Erythroblast (primary cell): ENCODE measurements around the gene KCNG4.

Experiments
- DNase-seq, 2 experiments: peaks; one replicate each; lab custom pipeline; 2025; lab: John Stamatoyannopoulos, UW
- GATA1 ChIP-seq: IDR thresholded peaks from 2 replicates; pipeline ENCODE4 v1.6.1; 2011; ENCODE audit warnings: low read depth, mild to moderate bottlenecking, control low read depth, low read length, moderate library complexity
- POLR2A ChIP-seq: IDR thresholded peaks from 2 replicates; pipeline ENCODE4 v1.6.1; 2011; ENCODE audit warnings: mild to moderate bottlenecking, low read length

KCNG4 gene

GRCh38 chr16:84197466-84198128, 42.2 kb downstream of the KCNG4 start:
- DNase-seq, result no peak
- TF ChIP-seq POLR2A (no peak), GATA1 (no peak)

GRCh38 chr16:84196727-84197394, 43.0 kb downstream of the KCNG4 start:
- TF ChIP-seq GATA1, result no peak
- no peak for TF ChIP-seq POLR2A
- DNase-seq, result no peak

- no peak for DNase-seq
- TF ChIP-seq GATA1, result no peak
- no peak for TF ChIP-seq POLR2A
These were observed 43.7 kb downstream of the KCNG4 start for GRCh38 chr16:84196101-84196500.

GRCh38 chr16:84195201-84196093, 44.4 kb downstream of the KCNG4 start:
- no peak for DNase-seq
- no peak for TF ChIP-seq POLR2A
- TF ChIP-seq GATA1, result no peak

- no peak for DNase-seq
- no peak for TF ChIP-seq POLR2A
These were observed 45.2 kb downstream of the KCNG4 start for GRCh38 chr16:84194470-84195200.

GRCh38 chr16:84194018-84194417, 45.8 kb downstream of the KCNG4 start:
- no peak for DNase-seq

GRCh38 chr16:84193480-84193879, 46.3 kb downstream of the KCNG4 start:
- no peak for TF ChIP-seq POLR2A
- no peak for TF ChIP-seq GATA1
- DNase-seq, result no peak

More at GRCh38 chr16:84194018-84194417, 45.8 kb downstream of the KCNG4 start:
- TF ChIP-seq GATA1 (no peak), POLR2A (no peak)

- DNase-seq, result no peak
- TF ChIP-seq POLR2A (no peak), GATA1 (no peak)
These were observed 48.3 kb downstream of the KCNG4 start for GRCh38 chr16:84191466-84191865.

GRCh38 chr16:84190731-84191388, 49.0 kb downstream of the KCNG4 start, which contains the start of gene ADAD2:
Gene ADAD2 (plus strand): TSS chr16:84191157. CDS start chr16:84191231, 74 bp downstream.
- DNase-seq, result peak; percentile 29 to 35
- no peak for TF ChIP-seq GATA1
- TF ChIP-seq POLR2A, result no peak

GRCh38 chr16:84186685-84187437, 53.0 kb downstream of the KCNG4 start, which contains the start of gene TAF1C:
Gene TAF1C (minus strand): TSS chr16:84187057. CDS start chr16:84184988, 2,069 bp downstream.
- peak; percentile 95 to 97 for DNase-seq
- TF ChIP-seq GATA1, result no peak
- peak; percentile 63 for TF ChIP-seq POLR2A

- DNase-seq, result no peak
- TF ChIP-seq GATA1, result no peak
- no peak for TF ChIP-seq POLR2A
These were observed 55.0 kb downstream of the KCNG4 start for GRCh38 chr16:84184775-84185174.

GRCh38 chr16:84183911-84184591, 55.8 kb downstream of the KCNG4 start:
- TF ChIP-seq POLR2A (no peak), GATA1 (no peak)
- no peak for DNase-seq
